HG03159 (cell line): ENCODE data around the gene SSBP1.
"Not testable (repeated sequence)": the region's sequence is repeated elsewhere in the genome, so short reads cannot be mapped to it uniquely, and the experiment has no call there.

Experiments
- ATAC-seq: cut with Tn5 transposase; IDR thresholded peaks from one replicate; pipeline ENCODE4 v1.9.1; 2021; ENCODE audit warnings: mild to moderate bottlenecking, moderate library complexity; ENCODE audit not compliant: unreplicated experiment

Gene SSBP1, protein sequence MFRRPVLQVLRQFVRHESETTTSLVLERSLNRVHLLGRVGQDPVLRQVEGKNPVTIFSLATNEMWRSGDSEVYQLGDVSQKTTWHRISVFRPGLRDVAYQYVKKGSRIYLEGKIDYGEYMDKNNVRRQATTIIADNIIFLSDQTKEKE

GRCh38 chr7:141737836-141738591 is at the start of gene SSBP1:
Gene SSBP1, plus strand, starts transcription at chr7:141738358. Its CDS starts 809 bp downstream, at chr7:141739167.
- peak; percentile 93 for ATAC-seq

- ATAC-seq = not testable (repeated sequence)
These were observed 48.9 kb upstream of the SSBP1 start for GRCh38 chr7:141689072-141689825.

- ATAC-seq = no peak
These were observed 46.6 kb upstream of the SSBP1 start for GRCh38 chr7:141691540-141691939.

DNA sequence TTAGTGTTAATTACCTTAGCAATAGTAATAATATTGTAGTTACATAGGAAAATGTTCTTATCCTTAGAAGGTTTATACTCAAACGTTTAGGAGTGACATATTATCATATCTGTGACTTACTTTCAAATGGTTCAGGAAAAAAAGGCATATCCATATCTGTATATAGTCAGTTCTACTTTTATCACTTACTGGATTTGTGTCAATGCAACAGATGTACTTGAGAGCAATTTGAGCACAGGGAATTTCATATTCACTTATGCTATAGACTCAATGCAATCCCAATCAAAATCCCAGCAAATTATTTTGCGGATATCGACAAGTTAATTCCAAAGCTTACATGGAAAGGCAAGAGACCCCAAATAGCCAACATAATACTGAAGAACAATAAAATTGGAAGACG is 46.2 kb upstream of the SSBP1 start:
- no peak for ATAC-seq

DNA sequence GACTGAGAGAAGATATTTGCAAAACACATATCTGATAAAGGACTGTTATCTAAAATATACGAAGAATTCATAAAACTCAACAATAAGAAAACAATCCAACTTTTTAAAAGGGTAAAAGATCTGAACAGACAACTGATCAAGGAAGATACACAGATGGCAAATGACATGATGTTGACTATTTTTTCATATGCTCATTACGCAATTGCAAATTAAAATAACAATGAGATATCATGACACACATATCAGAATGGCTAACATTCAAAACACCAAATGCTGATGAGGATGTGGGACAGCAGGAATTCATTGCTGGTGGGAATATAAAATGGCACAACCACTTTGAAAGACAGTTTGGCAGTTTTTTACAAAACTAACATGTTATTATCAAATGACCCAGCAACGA is 45.1 kb upstream of the SSBP1 start:
- ATAC-seq = no peak

GRCh38 chr7:141695803-141696289 is 42.3 kb upstream of the SSBP1 start:
- ATAC-seq = no peak

GRCh38 chr7:141696348-141696747 is 41.8 kb upstream of the SSBP1 start:
- no peak for ATAC-seq

DNA sequence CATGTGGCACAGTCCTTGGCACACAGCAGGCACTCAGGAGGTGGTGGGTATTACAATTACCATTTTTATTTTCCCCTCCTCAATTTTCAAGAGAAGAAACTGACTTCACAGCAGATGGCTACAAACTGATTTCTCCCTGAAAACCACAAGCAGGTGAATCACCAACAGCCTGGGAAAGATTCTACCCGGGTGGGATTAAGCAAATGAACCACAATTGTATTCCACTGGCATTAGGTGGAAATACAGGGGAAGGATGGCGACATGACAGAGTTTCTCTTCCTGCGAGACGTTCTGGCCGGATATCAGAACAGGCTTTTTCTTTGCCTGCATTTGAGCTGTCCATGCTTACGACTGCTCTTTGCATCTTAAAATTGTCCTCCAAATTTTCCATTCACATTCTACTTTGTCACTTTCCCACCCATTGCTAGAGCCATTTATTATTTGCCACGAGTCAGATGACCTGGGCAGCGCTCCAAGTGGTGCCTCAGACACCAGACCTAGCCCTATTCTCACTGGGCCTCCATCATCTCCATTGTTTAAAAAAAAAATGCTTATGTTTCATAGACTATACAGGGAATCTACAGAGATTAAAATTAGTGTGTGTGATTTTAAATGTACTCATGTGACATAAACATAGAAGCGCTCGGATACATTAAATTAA is 40.8 kb upstream of the SSBP1 start:
- no peak for ATAC-seq

- no peak for ATAC-seq
These were observed 39.7 kb upstream of the SSBP1 start for GRCh38 chr7:141698247-141699015.

- ATAC-seq = no peak
These were observed 38.3 kb upstream of the SSBP1 start for GRCh38 chr7:141699860-141700259.

DNA sequence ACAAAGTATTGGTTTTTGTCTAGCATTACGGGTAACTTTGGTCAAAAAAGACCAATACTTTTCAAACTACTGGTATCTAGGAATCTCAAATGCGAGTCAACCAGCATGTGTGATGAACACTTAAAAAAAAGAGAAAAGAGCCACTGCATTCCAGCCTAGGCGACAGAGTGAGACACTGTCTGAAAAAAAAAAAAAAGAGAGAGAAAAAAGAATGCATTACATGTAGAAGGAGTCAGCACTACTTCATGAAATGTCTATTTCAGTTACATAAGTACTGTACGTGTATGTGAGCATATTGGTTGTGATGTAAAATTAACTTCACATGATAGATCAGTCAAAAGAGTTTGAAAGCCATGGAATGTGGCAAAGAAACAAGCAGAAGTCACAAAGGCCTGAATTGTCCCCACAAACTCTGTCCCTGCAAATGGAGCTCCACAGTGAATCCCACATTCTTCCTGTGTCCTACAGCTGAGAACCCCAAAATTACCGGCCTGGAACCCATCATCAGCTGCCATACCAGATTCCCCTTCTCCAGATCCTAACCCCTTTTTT is 37.8 kb upstream of the SSBP1 start:
- ATAC-seq = no peak

DNA sequence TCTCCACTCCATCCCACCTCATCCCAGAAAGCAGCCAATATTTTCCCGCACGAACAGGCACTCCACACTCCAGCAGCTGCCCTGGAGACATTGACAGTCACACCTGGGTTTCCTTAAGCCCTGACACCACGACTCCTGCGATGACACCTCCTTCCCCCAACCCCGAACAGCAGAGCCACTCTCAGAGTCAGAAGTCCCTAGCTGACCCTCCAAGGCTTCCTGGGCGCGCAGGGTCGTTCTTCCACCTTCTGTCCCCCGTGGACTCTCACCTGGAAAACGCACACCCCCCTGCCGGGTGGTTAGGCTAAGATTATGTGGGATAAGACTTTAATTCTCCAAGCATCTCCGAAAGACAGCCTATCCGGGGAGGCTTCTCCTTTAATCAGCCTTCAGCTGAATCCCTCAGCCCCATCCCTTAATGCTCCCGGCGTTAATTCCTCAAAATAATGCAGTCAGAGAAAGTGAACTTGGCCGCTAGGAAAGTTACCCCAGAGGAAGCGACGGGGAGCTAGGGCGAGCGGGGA is 37.2 kb upstream of the SSBP1 start:
- no peak for ATAC-seq

DNA sequence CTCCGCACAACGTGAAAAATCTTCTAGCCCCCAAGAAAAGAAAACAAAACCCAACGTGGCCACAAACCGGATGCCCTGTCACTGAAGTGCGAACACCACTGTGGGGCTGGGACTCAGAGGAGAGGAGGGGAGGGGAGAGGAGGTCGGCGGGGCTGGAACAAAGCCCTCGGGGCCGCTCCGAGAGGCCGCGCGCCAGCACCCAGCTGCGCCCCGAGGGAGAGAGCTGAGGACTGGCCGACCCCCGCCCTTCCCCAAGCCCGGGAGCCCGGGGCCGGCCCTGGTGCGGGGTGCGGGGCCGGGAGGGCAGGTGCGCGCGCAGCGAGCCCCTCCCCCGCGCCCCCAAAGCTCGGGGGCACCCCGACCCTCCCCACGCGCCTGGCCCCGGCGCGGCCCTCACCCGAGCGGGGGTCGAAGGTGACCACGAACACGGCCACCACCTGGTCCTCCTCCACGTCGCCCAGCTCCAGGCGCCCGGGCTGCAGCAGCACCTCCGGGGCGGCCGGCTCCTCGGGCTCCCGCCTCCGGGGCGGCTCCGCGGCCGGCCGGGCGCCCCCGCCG is 36.6 kb upstream of the SSBP1 start:
- peak; percentile 82 for ATAC-seq

- peak; percentile 75 for ATAC-seq
These were observed 36.1 kb upstream of the SSBP1 start, which contains the start of gene DENND11 for GRCh38 chr7:141702047-141702567. Gene DENND11, minus strand, starts transcription at chr7:141702166. Its CDS starts 13 bp downstream, at chr7:141702153.

- no peak for ATAC-seq
These were observed 35.3 kb upstream of the SSBP1 start for GRCh38 chr7:141702892-141703291.

GRCh38 chr7:141704112-141704511 is 34.0 kb upstream of the SSBP1 start:
- no peak for ATAC-seq

GRCh38 chr7:141704741-141705140 is 33.4 kb upstream of the SSBP1 start:
- no peak for ATAC-seq

- ATAC-seq = no peak
These were observed 31.7 kb upstream of the SSBP1 start for GRCh38 chr7:141706239-141707064.
